AG08395 (cell line): Measurements from ENCODE around the gene CCDC86.

Experiments
- DNase-seq: peaks from one replicate; pipeline ENCODE4 v3.0.0; 2012; ENCODE audit warnings: mixed read lengths, low spot score

Gene CCDC86

GRCh38 chr11:60891103-60891741, 49.3 kb downstream of the CCDC86 start:
- DNase-seq, result no peak

- DNase-seq, result no peak
These were observed 53.8 kb downstream of the CCDC86 start for GRCh38 chr11:60895687-60896086.

- DNase-seq, result no peak
These were observed 55.6 kb downstream of the CCDC86 start for GRCh38 chr11:60897496-60897895.

GRCh38 chr11:60899046-60899936, 57.4 kb downstream of the CCDC86 start:
- DNase-seq, result peak; percentile 82

- DNase-seq, result no peak
These were observed 58.1 kb downstream of the CCDC86 start for GRCh38 chr11:60899977-60900376.
